A549 (cell line): ENCODE results near the gene SALL4. TPM values are rescaled to one million over a fixed set of nuclear protein-coding genes. Genes with fewer than 3 reads are reported as not detected.
A peak's percentile ranks its signal among the peaks of the same experiment; 100 is the strongest.
"Not testable (repeated sequence)": the region's sequence is repeated elsewhere in the genome, so short reads cannot be mapped to it uniquely, and the experiment has no call there.

Experiments used
- ATAC-seq, 2 experiments: fragments of 200-7000 bp in 1 of 2; fragments of >200 bp in 1 of 2; cut with Nextera tagmentation in 1 of 2; cut with Tn5 transposase in 1 of 2; 3 replicates each; pipeline versions ENCODE4 v1.8.0 to v1.9.1; 2018 to 2020; ENCODE audit warnings: mild to moderate bottlenecking in 1 of 2, moderate library complexity in 1 of 2
- CTCF ChIA-PET: fragments of 300-600 bp; sonication (Branson Sonifier 250); formaldehyde crosslinking; extraction: SDS; loops from one replicate; lab custom pipeline; 2021; ENCODE audit warnings: antibody characterized with exemption, inconsistent platforms; lab: Yijun Ruan, JAX
- POLR2A ChIA-PET: fragments of 350-600 bp; formaldehyde crosslinking; extraction: SDS; loops from one replicate; lab custom pipeline; 2021; ENCODE audit warnings: antibody characterized with exemption, inconsistent platforms; lab: Yijun Ruan, JAX
- DNase-seq, 2 experiments: peaks; one replicate each; pipeline versions ENCODE4 v3.0.0 to v3.0.0-alpha.2; 2011 to 2016; ENCODE audit warnings: low read depth in 1 of 2, low spot score in 1 of 2
- FAIRE-seq: peaks from 2 replicates; lab custom pipeline; 2011; peaks lifted over from hg19 to GRCh38; lab: Jason Lieb, UNC
- H3K27ac ChIP-seq, 2 experiments: fragments of >200 bp; sonication (Bioruptor Twin); formaldehyde crosslinking; 3 replicates each; pipeline ENCODE4 v1.5.1; 2016 to 2017
- H3K4me1 ChIP-seq: fragments of >200 bp; sonication (Bioruptor Twin); formaldehyde crosslinking; 3 replicates; pipeline ENCODE4 v1.6.1; 2016
- H3K4me2 ChIP-seq: fragments of >200 bp; sonication (Bioruptor Twin); formaldehyde crosslinking; 3 replicates; pipeline ENCODE4 v1.6.1; 2016
- H3K4me3 ChIP-seq: fragments of >200 bp; sonication (Bioruptor Twin); formaldehyde crosslinking; 3 replicates; pipeline ENCODE4 v1.5.1; 2016
- H3K9me3 ChIP-seq: fragments of >200 bp; sonication (Bioruptor Twin); formaldehyde crosslinking; 3 replicates; pipeline ENCODE4 v1.6.1; 2016
- BCL3 ChIP-seq: fragments of >200 bp; sonication (Bioruptor Twin); formaldehyde crosslinking; IDR thresholded peaks from 3 replicates; pipeline ENCODE4 v1.6.1; 2016
- CEBPB ChIP-seq, 2 experiments: fragments of >200 bp in 1 of 2; sonication (Bioruptor Twin) in 1 of 2; formaldehyde crosslinking in 1 of 2; IDR thresholded peaks; 2 replicates each; pipeline ENCODE4 v1.6.1; 2012 to 2016
- CHD4 ChIP-seq: fragments of 200-600 bp; sonication (generic); IDR thresholded peaks from 2 replicates; pipeline ENCODE4 v1.6.1; 2016; ENCODE audit warnings: antibody characterized with exemption, mild to moderate bottlenecking, borderline replicate concordance
- E2F6 ChIP-seq: IDR thresholded peaks from 2 replicates; pipeline ENCODE4 v1.6.1; 2012; ENCODE audit warnings: low read depth, borderline replicate concordance
- EP300 ChIP-seq, 2 experiments: fragments of >200 bp; sonication (Bioruptor Twin); formaldehyde crosslinking; IDR thresholded peaks; 2 replicates in 1 of 2; 3 replicates in 1 of 2; pipeline ENCODE4 v1.6.1; 2016 to 2017
- HDAC2 ChIP-seq: fragments of 200-600 bp; sonication (generic); IDR thresholded peaks from 2 replicates; pipeline ENCODE4 v1.6.1; 2016
- HOXB5 ChIP-seq: fragments of 250-450 bp; sonication (Bioruptor Pico); IDR thresholded peaks from 2 replicates; pipeline ENCODE4 v1.5.0; 2020; ENCODE audit warnings: mild to moderate bottlenecking, moderate library complexity
- JUN ChIP-seq, 2 experiments: fragments of >200 bp; sonication (Bioruptor Twin); formaldehyde crosslinking; IDR thresholded peaks; 2 replicates in 1 of 2; 3 replicates in 1 of 2; pipeline ENCODE4 v1.6.1; 2016 to 2017
- MAFK ChIP-seq: fragments of 450-650 bp; IDR thresholded peaks from 2 replicates; pipeline ENCODE4 v1.6.1; 2014; ENCODE audit not compliant: partially characterized antibody
- NFE2L2 ChIP-seq: fragments of 150-350 bp; conservative IDR thresholded peaks from 2 replicates; pipeline ENCODE4 v1.6.1; 2014; ENCODE audit warnings: low read length
- PHF8 ChIP-seq: fragments of 200-600 bp; sonication (generic); IDR thresholded peaks from 2 replicates; pipeline ENCODE4 v1.6.1; 2016; ENCODE audit warnings: low read depth, mild to moderate bottlenecking, antibody characterized with exemption, moderate library complexity, borderline replicate concordance
- POLR2A ChIP-seq: IDR thresholded peaks from 2 replicates; pipeline ENCODE4 v1.6.1; 2012; ENCODE audit warnings: mild to moderate bottlenecking, low read length
- RAD21 ChIP-seq, 2 experiments: fragments of >200 bp in 1 of 2; sonication (Bioruptor Twin) in 1 of 2; formaldehyde crosslinking in 1 of 2; IDR thresholded peaks in 1 of 2; conservative IDR thresholded peaks in 1 of 2; 2 replicates in 1 of 2; 3 replicates in 1 of 2; pipeline ENCODE4 v1.6.1; 2012 to 2018; ENCODE audit warnings: inconsistent platforms in 1 of 2
- RARB ChIP-seq: fragments of 250-450 bp; sonication (Bioruptor Pico); IDR thresholded peaks from 2 replicates; pipeline ENCODE4 v1.8.0; 2021; ENCODE audit warnings: mild to moderate bottlenecking, moderate library complexity
- RNF2 ChIP-seq: fragments of 200-600 bp; sonication (generic); IDR thresholded peaks from 2 replicates; pipeline ENCODE4 v1.6.1; 2016; ENCODE audit warnings: low read depth, mild to moderate bottlenecking, antibody characterized with exemption, moderate library complexity, borderline replicate concordance
- ZFP36 ChIP-seq: fragments of 450-650 bp; IDR thresholded peaks from 2 replicates; pipeline ENCODE4 v1.6.1; 2014; ENCODE audit warnings: borderline replicate concordance; ENCODE audit not compliant: partially characterized antibody
- ZSCAN20 ChIP-seq: fragments of 250-450 bp; sonication (Bioruptor Pico); IDR thresholded peaks from 2 replicates; pipeline ENCODE4 v1.8.0; 2022; ENCODE audit warnings: mild to moderate bottlenecking, moderate library complexity
- WGBS: methylation state at CpG from one replicate; pipeline ENCODE4 v1.1.6; 2017; ENCODE audit errors: missing lambda C conversion rate; 5-methylcytosine and 5-hydroxymethylcytosine counted together
- polyA plus RNA-seq, 4 experiments: library from polyadenylated mRNA; depleted of rRNA in 3 of 4; stranded (reverse); fragments of >200 nt; fragmentation: RNase III in 1 of 4; extraction: RNeasy Plus Mini Kit Qiagen cat#74134 plus additional on column Dnase treatment in 1 of 4; gene quantifications; 2 replicates in 3 of 4; 3 replicates in 1 of 4; pipeline ENCODE4 v1.2.3, GENCODE V29; 2011 to 2017

SALL4 gene
- polyA plus RNA-seq, 2 of the 4 experiments (the other 2 are of a cell fraction): 2.3 to 7.6 TPM

GRCh38 chr20:51767867-51768758, 34.2 kb downstream of the SALL4 start, which contains the start of gene ATP9A:
Gene ATP9A (minus strand): TSS chr20:51768390. CDS start chr20:51768369, 21 bp downstream.
- peak within 1 kb of the TSS; percentile 99 for H3K4me2 ChIP-seq
- H3K4me3 ChIP-seq: peak within 1 kb of the TSS; percentile 89
- H3K9me3 ChIP-seq: no peaks in the 10 kb centered on the region
- no peak for FAIRE-seq
- ChIA-PET POLR2A (interaction anchor here (1.3 to 2.5 kb wide), 2 partner anchors 9 to 18 kb away, joined by 4 to 11 read pairs; no protein-coding TSS in a partner anchor), CTCF (interaction anchor here (0.6 to 1.8 kb wide), 8 partner anchors 9 to 314 kb away, joined by 3 to 6 read pairs (median 3); no protein-coding TSS in a partner anchor)
- peak; percentile 52 to 54 for ATAC-seq
- peaks cover 9% of the 10 kb centered on the region; the same call in 2 of the 3 replicates for H3K4me1 ChIP-seq
- H3K27ac ChIP-seq: peak within 1 kb of the TSS; percentile 83 to 97
- TF ChIP-seq ZSCAN20 (CRISPR knock-in tag) (no peak), ZFP36 (no peak), RARB (CRISPR knock-in tag) (no peak), PHF8 (peak; percentile 67), HOXB5 (CRISPR knock-in tag) (no peak), BCL3 (no peak)
- TF ChIP-seq, all 56 proteins: peak for 1
- WGBS: 4% methylated on average over 10 of the region's 131 CpGs
- DNase-seq: no peak

- ATAC-seq (peak; percentile 93 to 97), DNase-seq (peak; percentile 72 to 87), FAIRE-seq (no peak)
- TF ChIP-seq BCL3 (0 out of 3 replicates have a peak, but pooled peaks have one; percentile 56), JUN (IDR thresholded peaks at IDR 0.05) (peak in 1 of 2 experiments; percentile 32; a peak in 1 of 5 replicates), MAFK (peak; percentile 3), RARB (CRISPR knock-in tag) (no peak), NFE2L2 (no peak), CEBPB (IDR thresholded peaks at IDR 0.05) (no peak), RNF2 (no peak), RAD21 (conservative IDR thresholded peaks at IDR 0.05 in 1 of 2, IDR thresholded peaks at IDR 0.05 in 1 of 2) (peak in 1 of 2 experiments; percentile 14; a peak in 1 of 5 replicates), CHD4 (peak; percentile 29; the same call in 1 of the 2 replicates), EP300 (IDR thresholded peaks at IDR 0.05) (no peak), E2F6 (0 out of 2 replicates have a peak, but pooled peaks have one; percentile 25), POLR2A (no peak), HDAC2 (peak; percentile 57; the same call in 1 of the 2 replicates)
- ChIA-PET CTCF (interaction anchor here (0.6 to 1.8 kb wide), 11 partner anchors 8 to 315 kb away, joined by 3 to 6 read pairs (median 3); no protein-coding TSS in a partner anchor), POLR2A (interaction anchor here (0.6 to 2.5 kb wide), 9 partner anchors 8 to 973 kb away, joined by 3 to 11 read pairs (median 4); no protein-coding TSS in a partner anchor)
- Histone ChIP-seq H3K4me2 (peak overlapping the region; percentile 99), H3K9me3 (no peaks in the 10 kb centered on the region), H3K27ac (peak overlapping the region; percentile 83 to 97), H3K4me3 (peak overlapping the region; percentile 89), H3K4me1 (peaks cover 9% of the 10 kb centered on the region; the same call in 2 of the 3 replicates)
- 1% methylated on average over 25 of the region's 61 CpGs for WGBS
These were observed 35.1 kb downstream of the SALL4 start for GRCh38 chr20:51766994-51767866.

GRCh38 chr20:51765381-51765780, 36.9 kb downstream of the SALL4 start:
- WGBS: 96% methylated on average over 10 of the region's 10 CpGs
- H3K4me2 ChIP-seq, FAIRE-seq, ATAC-seq, H3K9me3 ChIP-seq, POLR2A ChIA-PET, DNase-seq, H3K27ac ChIP-seq, H3K4me3 ChIP-seq: not testable (repeated sequence)
- CTCF ChIA-PET: interaction anchor here (0.9 to 1.7 kb wide), 7 partner anchors 10 to 319 kb away, joined by 3 to 6 read pairs (median 4); no protein-coding TSS in a partner anchor
- peaks cover 22% of the 10 kb centered on the region for H3K4me1 ChIP-seq
